Stimulated activated CD8-positive, alpha-beta memory T cell treated with anti-CD3 and anti-CD28 coated beads, Interleukin-7, amount 100 ng/mL, for 4 hours (primary cell): ENCODE results near the gene TMEM184B.

Experiments
- DNase-seq, 2 donors: peaks; one replicate each; pipeline ENCODE4 v3.0.0-alpha.2; 2020; ENCODE audit warnings: low read depth in 2 of 2

Gene TMEM184B

GRCh38 chr22:38205261-38206128, 67.3 kb downstream of the TMEM184B start:
- DNase-seq: no peak

GRCh38 chr22:38204784-38205183, 68.0 kb downstream of the TMEM184B start:
- no peak for DNase-seq

- DNase-seq: no peak
Observed at GRCh38 chr22:38203855-38204514, 68.8 kb downstream of the TMEM184B start.

GRCh38 chr22:38203090-38203810, 69.6 kb downstream of the TMEM184B start:
- no peak for DNase-seq

- DNase-seq: peak in 1 of 2 donors; percentile 44
Observed at GRCh38 chr22:38202437-38203089, 70.2 kb downstream of the TMEM184B start.

GRCh38 chr22:38201711-38202436, 70.9 kb downstream of the TMEM184B start, which contains the start of gene MAFF:
Gene MAFF, plus strand, starts transcription at chr22:38201994. Its CDS starts 11,860 bp downstream, at chr22:38213854.
- DNase-seq: peak; percentile 83 to 89

- no peak for DNase-seq
Observed at GRCh38 chr22:38201371-38201710, 71.5 kb downstream of the TMEM184B start.

- DNase-seq: no peak
Observed at GRCh38 chr22:38199826-38200559, 72.8 kb downstream of the TMEM184B start.

- no peak for DNase-seq
Observed at GRCh38 chr22:38196791-38197419, 75.9 kb downstream of the TMEM184B start.

GRCh38 chr22:38193580-38193979, 79.2 kb downstream of the TMEM184B start:
- DNase-seq: no peak

- no peak for DNase-seq
Observed at GRCh38 chr22:38192475-38192863, 80.3 kb downstream of the TMEM184B start.

GRCh38 chr22:38191731-38192474, 80.9 kb downstream of the TMEM184B start:
- DNase-seq: no peak

- DNase-seq: no peak
Observed at GRCh38 chr22:38191055-38191454, 81.8 kb downstream of the TMEM184B start.

- no peak for DNase-seq
Observed at GRCh38 chr22:38190581-38190980, 82.2 kb downstream of the TMEM184B start.

GRCh38 chr22:38189104-38189503, 83.7 kb downstream of the TMEM184B start:
- DNase-seq: no peak

GRCh38 chr22:38187413-38188212, 85.2 kb downstream of the TMEM184B start:
- no peak for DNase-seq

- DNase-seq: no peak
Observed at GRCh38 chr22:38186429-38186828, 86.4 kb downstream of the TMEM184B start.

GRCh38 chr22:38184788-38185187, 88.0 kb downstream of the TMEM184B start:
- no peak for DNase-seq
